ENCODE data around the gene KLF9. TPM values are rescaled to one million over a fixed set of nuclear protein-coding genes. Genes with fewer than 3 reads are reported as not detected.

The KLF9 gene
- total RNA-seq, 4 donors from 2014 or later, result 40.6 to 124 (median 55.4) TPM

DNA sequence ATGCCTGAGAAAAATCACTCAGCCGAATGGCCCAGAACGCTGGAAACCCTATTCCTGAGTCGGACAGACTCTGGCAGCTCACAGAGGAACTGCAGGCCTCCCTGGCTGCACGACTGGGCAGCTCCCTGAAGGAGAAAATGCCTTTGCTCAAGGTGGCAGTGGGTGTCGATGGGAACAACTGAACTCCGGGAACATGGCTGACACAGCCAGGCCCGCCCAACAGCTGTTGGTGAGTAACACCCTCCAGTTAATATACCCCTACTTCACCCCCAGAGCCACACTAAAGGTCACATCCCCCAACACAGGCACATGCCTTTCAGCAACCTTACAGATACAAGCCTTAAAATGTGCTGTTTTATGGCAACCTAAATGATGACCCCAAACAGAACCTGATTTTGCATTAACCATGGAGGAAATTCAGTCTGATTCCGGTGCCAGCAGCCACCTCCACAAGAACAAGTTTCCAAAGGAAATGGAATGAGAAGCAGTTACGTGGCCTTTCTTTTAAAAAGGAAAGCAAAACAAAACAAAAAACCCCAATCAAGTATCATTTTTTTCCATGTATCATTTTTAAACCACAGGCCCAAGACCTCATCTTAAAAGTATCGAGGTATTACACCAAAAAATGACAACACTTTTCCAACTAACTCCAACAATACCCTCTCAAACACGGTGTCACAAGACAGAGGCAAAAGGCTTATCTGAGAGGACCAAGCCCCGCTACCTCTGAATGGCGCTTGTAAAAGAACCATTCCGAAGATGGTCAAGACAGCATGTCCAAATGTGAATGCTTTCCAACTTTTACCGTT, 3.1 kb downstream of the KLF9 start:
- TF ChIP-seq, protein P1, sequence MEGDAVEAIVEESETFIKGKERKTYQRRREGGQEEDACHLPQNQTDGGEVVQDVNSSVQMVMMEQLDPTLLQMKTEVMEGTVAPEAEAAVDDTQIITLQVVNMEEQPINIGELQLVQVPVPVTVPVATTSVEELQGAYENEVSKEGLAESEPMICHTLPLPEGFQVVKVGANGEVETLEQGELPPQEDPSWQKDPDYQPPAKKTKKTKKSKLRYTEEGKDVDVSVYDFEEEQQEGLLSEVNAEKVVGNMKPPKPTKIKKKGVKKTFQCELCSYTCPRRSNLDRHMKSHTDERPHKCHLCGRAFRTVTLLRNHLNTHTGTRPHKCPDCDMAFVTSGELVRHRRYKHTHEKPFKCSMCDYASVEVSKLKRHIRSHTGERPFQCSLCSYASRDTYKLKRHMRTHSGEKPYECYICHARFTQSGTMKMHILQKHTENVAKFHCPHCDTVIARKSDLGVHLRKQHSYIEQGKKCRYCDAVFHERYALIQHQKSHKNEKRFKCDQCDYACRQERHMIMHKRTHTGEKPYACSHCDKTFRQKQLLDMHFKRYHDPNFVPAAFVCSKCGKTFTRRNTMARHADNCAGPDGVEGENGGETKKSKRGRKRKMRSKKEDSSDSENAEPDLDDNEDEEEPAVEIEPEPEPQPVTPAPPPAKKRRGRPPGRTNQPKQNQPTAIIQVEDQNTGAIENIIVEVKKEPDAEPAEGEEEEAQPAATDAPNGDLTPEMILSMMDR (IDR thresholded peaks at IDR 0.05), result peak in 1 of 6 experiments; percentile 2
- peak; percentile 14 to 54 for TF ChIP-seq POLR2A (IDR thresholded peaks at IDR 0.05)
- H3K27ac ChIP-seq, result peak overlapping the region; percentile 99 to 100 (median 100)
- no peaks in the 10 kb centered on the region for H3K36me3 ChIP-seq
- DNase-seq, result peak; percentile 34 to 81 (median 80)
- H3K4me1 ChIP-seq, result peaks cover 0 to 34% (median 7%) of the 10 kb centered on the region in 4 donors
- no peaks in the 10 kb centered on the region for H3K27me3 ChIP-seq
- no peaks in the 10 kb centered on the region for H3K9me3 ChIP-seq
- H3K4me3 ChIP-seq, result peak overlapping the region; percentile 70 to 96 (median 82)

DNA sequence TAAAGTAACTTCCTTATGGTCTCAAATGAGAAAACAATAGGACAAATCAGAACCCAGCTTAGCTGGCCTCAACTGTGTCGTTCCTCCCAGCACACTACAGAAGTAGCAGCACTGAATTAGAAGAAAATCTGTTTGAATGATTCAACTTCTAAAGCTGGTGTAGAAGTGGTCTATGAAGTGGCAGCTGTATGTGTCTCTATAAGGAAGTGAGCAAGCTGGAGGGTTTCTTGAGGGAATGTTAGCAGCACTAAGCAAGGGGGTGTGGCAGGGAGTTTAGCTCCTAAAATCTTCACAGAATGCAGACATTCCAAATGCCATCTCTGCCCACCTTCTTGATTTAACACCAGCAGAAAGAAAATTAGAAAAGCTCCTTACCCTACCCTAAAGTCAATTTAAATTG, 4.1 kb downstream of the KLF9 start:
- H3K4me1 ChIP-seq, result peaks cover 0 to 44% (median 12%) of the 10 kb centered on the region in 4 donors
- H3K9me3 ChIP-seq, result no peaks in the 10 kb centered on the region
- H3K4me3 ChIP-seq, result peak overlapping the region; percentile 5 to 96 (median 74)
- TF ChIP-seq, protein P1 (IDR thresholded peaks at IDR 0.05), result no peak
- no peak for TF ChIP-seq POLR2A (IDR thresholded peaks at IDR 0.05)
- H3K27me3 ChIP-seq, result no peaks in the 10 kb centered on the region
- H3K36me3 ChIP-seq, result no peaks in the 10 kb centered on the region
- H3K27ac ChIP-seq, result peak overlapping the region; percentile 99 to 100 (median 100)
- DNase-seq, result no peak

DNA sequence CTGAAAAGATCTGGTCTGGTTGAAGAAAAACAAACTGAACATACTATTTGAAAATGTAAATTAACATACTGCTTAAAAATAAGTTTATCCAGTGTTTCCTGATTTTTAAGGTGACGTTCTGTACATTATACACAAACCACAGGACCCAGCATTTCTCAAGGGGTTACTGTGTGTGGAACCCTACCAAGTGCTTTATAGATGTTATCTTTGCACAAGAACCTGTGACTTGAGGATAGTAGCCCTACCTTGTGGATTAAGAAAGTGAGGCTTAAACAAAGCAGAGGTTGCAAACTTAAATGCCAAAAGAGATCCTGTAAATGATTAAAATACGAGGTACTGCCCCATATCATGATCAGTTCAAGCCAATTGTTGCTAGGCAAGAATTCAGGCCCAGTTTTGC, 4.7 kb downstream of the KLF9 start:
- Histone ChIP-seq H3K36me3 (no peaks in the 10 kb centered on the region), H3K27me3 (no peaks in the 10 kb centered on the region), H3K4me1 (peaks cover 0 to 48% (median 11%) of the 10 kb centered on the region in 4 donors), H3K4me3 (peak overlapping the region in 3 of 4 donors; percentile 5 to 96 (median 70)), H3K27ac (peak overlapping the region; percentile 99 to 100 (median 100)), H3K9me3 (no peaks in the 10 kb centered on the region)
- DNase-seq, result no peak
- no peak for TF ChIP-seq POLR2A (IDR thresholded peaks at IDR 0.05)
- TF ChIP-seq, protein P1 (IDR thresholded peaks at IDR 0.05), result no peak

DNA sequence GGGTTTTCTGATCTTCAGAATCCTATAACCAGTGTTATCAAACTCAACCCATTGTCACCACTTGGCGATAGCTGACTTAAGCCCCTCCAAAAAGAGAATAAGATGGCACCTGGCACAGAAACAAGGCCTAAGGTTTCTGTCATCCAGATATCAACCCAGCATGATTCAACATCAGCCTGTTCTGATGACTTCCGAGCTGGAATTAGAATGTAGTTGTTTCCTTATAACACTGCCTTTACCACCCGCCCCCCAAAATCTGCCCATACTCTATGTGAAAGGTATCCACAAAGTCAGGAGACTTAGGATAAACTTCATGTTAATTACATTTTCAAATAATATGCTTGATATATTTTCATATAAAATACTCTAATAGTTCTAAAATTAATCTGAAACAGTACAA, 5.2 kb downstream of the KLF9 start:
- H3K9me3 ChIP-seq, result no peaks in the 10 kb centered on the region
- peak overlapping the region in 3 of 4 donors; percentile 99 to 100 (median 99) for H3K27ac ChIP-seq
- H3K36me3 ChIP-seq, result no peaks in the 10 kb centered on the region
- H3K4me1 ChIP-seq, result peaks cover 0 to 50% (median 11%) of the 10 kb centered on the region in 4 donors
- peak overlapping the region in 1 of 4 donors; percentile 70 for H3K4me3 ChIP-seq
- no peak for DNase-seq
- no peak for TF ChIP-seq POLR2A (IDR thresholded peaks at IDR 0.05)
- TF ChIP-seq, protein P1 (IDR thresholded peaks at IDR 0.05), result no peak
- no peaks in the 10 kb centered on the region for H3K27me3 ChIP-seq

DNA sequence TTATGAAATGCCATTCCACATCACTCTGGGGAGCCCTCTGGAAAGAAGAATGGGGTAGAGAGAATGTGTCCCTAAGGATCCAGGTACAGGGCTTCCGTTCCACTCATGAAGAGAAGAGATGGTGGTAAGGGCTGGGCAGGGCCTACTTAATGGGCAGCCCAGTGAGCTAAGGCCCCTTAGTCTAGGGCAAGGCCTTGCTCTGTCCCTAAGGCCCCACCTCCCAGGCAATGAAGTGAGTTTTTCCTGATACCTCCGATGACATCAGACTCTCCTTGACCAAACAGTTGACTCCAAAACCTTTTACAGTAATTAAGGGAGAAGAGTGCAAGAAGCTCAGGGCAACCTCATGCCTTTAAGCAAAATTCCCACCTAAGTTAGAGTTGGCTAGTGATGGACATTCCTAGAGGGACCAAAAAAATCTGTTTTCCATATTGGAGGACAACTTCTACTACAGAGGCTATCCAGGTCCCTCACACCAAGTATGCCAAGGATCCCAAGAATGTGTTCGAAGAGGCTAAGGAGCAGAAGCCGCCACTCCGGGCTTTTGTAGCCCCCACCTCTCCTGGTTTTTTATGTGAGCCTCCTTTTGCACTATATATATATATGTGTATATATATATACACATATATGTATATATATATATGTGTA, 5.9 kb downstream of the KLF9 start:
- Histone ChIP-seq H3K36me3 (no peaks in the 10 kb centered on the region), H3K9me3 (no peaks in the 10 kb centered on the region), H3K27me3 (no peaks in the 10 kb centered on the region), H3K4me3 (no peak overlapping the region), H3K27ac (peak overlapping the region in 3 of 4 donors; percentile 63 to 77 (median 75)), H3K4me1 (peaks cover 0 to 58% (median 11%) of the 10 kb centered on the region in 4 donors)
- TF ChIP-seq, protein P1 (IDR thresholded peaks at IDR 0.05), result no peak
- TF ChIP-seq POLR2A (IDR thresholded peaks at IDR 0.05), result no peak
- no peak for DNase-seq
